ENCODE measurements around the gene PXMP4.
"Not testable (repeated sequence)": the region's sequence is repeated elsewhere in the genome, so short reads cannot be mapped to it uniquely, and the experiment has no call there.

Gene PXMP4

GRCh38 chr20:33707668-33708067, 12.4 kb downstream of the PXMP4 start:
- H3K4me3 Mint-ChIP-seq = no peak overlapping the region
- no peaks in the 10 kb centered on the region for H3K9me3 Mint-ChIP-seq
- peak overlapping the region in 1 of 2 donors; percentile 30 for H3K27ac Mint-ChIP-seq
- H3K36me3 Mint-ChIP-seq (ENCODE audit: insufficient read depth) = peaks cover 32% of the 10 kb centered on the region
- ATAC-seq (replicated peaks) (no peak), DNase-seq (no peak)
- H3K27me3 Mint-ChIP-seq = no peaks in the 10 kb centered on the region
- H3K4me1 Mint-ChIP-seq (ENCODE audit: low read depth in 2 of 2) = peaks cover 0 to 4% of the 10 kb centered on the region in 2 donors

GRCh38 chr20:33704197-33704924, 15.7 kb downstream of the PXMP4 start:
- H3K4me1 Mint-ChIP-seq (ENCODE audit: low read depth in 2 of 2) = no peaks in the 10 kb centered on the region
- H3K4me3 Mint-ChIP-seq = no peak overlapping the region
- H3K27me3 Mint-ChIP-seq = no peaks in the 10 kb centered on the region
- no peak for ATAC-seq (replicated peaks)
- DNase-seq = no peak
- H3K9me3 Mint-ChIP-seq = no peaks in the 10 kb centered on the region
- no peak overlapping the region for H3K27ac Mint-ChIP-seq
- H3K36me3 Mint-ChIP-seq (ENCODE audit: insufficient read depth) = peaks cover 13% of the 10 kb centered on the region

GRCh38 chr20:33703498-33704137, 16.5 kb downstream of the PXMP4 start:
- no peaks in the 10 kb centered on the region for H3K9me3 Mint-ChIP-seq
- H3K27me3 Mint-ChIP-seq = no peaks in the 10 kb centered on the region
- H3K27ac Mint-ChIP-seq = no peak overlapping the region
- ATAC-seq (replicated peaks) (no peak), DNase-seq (no peak)
- H3K4me3 Mint-ChIP-seq = no peak overlapping the region
- peaks cover 13% of the 10 kb centered on the region for H3K36me3 Mint-ChIP-seq (ENCODE audit: insufficient read depth)
- H3K4me1 Mint-ChIP-seq (ENCODE audit: low read depth in 2 of 2) = no peaks in the 10 kb centered on the region

- Mint-ChIP-seq H3K27me3 (no peaks in the 10 kb centered on the region), H3K4me1 (ENCODE audit: low read depth in 2 of 2) (no peaks in the 10 kb centered on the region), H3K36me3 (ENCODE audit: insufficient read depth) (peaks cover 7% of the 10 kb centered on the region), H3K4me3 (no peak overlapping the region), H3K27ac (peak overlapping the region in 1 of 2 donors; percentile 57), H3K9me3 (no peaks in the 10 kb centered on the region)
- DNase-seq = no peak
- no peak for ATAC-seq (replicated peaks)
These were observed 17.2 kb downstream of the PXMP4 start for GRCh38 chr20:33702861-33703260.

GRCh38 chr20:33701629-33702450, 18.3 kb downstream of the PXMP4 start:
- Mint-ChIP-seq H3K4me3 (no peak overlapping the region), H3K36me3 (ENCODE audit: insufficient read depth) (no peaks in the 10 kb centered on the region), H3K27me3 (no peaks in the 10 kb centered on the region), H3K4me1 (ENCODE audit: low read depth in 2 of 2) (no peaks in the 10 kb centered on the region), H3K27ac (no peak overlapping the region), H3K9me3 (no peaks in the 10 kb centered on the region)
- no peak for ATAC-seq (replicated peaks)
- no peak for DNase-seq

- not testable (repeated sequence) for H3K36me3 Mint-ChIP-seq (ENCODE audit: insufficient read depth); H3K4me3 Mint-ChIP-seq; H3K27ac Mint-ChIP-seq; ATAC-seq (replicated peaks); H3K9me3 Mint-ChIP-seq; DNase-seq; H3K27me3 Mint-ChIP-seq; H3K4me1 Mint-ChIP-seq (ENCODE audit: low read depth in 2 of 2)
These were observed 19.2 kb downstream of the PXMP4 start for GRCh38 chr20:33700696-33701441.

GRCh38 chr20:33698966-33699365, 21.1 kb downstream of the PXMP4 start:
- H3K36me3 Mint-ChIP-seq (ENCODE audit: insufficient read depth); H3K27ac Mint-ChIP-seq; H3K9me3 Mint-ChIP-seq; H3K27me3 Mint-ChIP-seq; H3K4me1 Mint-ChIP-seq (ENCODE audit: low read depth in 2 of 2); H3K4me3 Mint-ChIP-seq; ATAC-seq (replicated peaks); DNase-seq: not testable (repeated sequence)

GRCh38 chr20:33697129-33697528, 23.0 kb downstream of the PXMP4 start:
- DNase-seq = no peak
- Mint-ChIP-seq H3K36me3 (ENCODE audit: insufficient read depth) (no peaks in the 10 kb centered on the region), H3K27ac (no peak overlapping the region), H3K27me3 (no peaks in the 10 kb centered on the region), H3K4me1 (ENCODE audit: low read depth in 2 of 2) (no peaks in the 10 kb centered on the region), H3K4me3 (no peak overlapping the region), H3K9me3 (no peaks in the 10 kb centered on the region)
- no peak for ATAC-seq (replicated peaks)

- H3K36me3 Mint-ChIP-seq (ENCODE audit: insufficient read depth) = no peaks in the 10 kb centered on the region
- H3K27me3 Mint-ChIP-seq = no peaks in the 10 kb centered on the region
- H3K27ac Mint-ChIP-seq = no peak overlapping the region
- ATAC-seq (replicated peaks) (no peak), DNase-seq (no peak)
- H3K4me1 Mint-ChIP-seq (ENCODE audit: low read depth in 2 of 2) = no peaks in the 10 kb centered on the region
- H3K9me3 Mint-ChIP-seq = no peaks in the 10 kb centered on the region
- H3K4me3 Mint-ChIP-seq = no peak overlapping the region
These were observed 23.7 kb downstream of the PXMP4 start for GRCh38 chr20:33696448-33696847.

- Mint-ChIP-seq H3K27me3 (no peaks in the 10 kb centered on the region), H3K36me3 (ENCODE audit: insufficient read depth) (no peaks in the 10 kb centered on the region), H3K9me3 (no peaks in the 10 kb centered on the region), H3K4me3 (no peak overlapping the region), H3K4me1 (ENCODE audit: low read depth in 2 of 2) (peaks cover 7 to 11% of the 10 kb centered on the region in 2 donors), H3K27ac (no peak overlapping the region)
- ATAC-seq (replicated peaks) (no peak), DNase-seq (no peak)
These were observed 25.5 kb downstream of the PXMP4 start for GRCh38 chr20:33694639-33695012.

- Mint-ChIP-seq H3K4me1 (ENCODE audit: low read depth in 2 of 2) (peaks cover 8 to 11% of the 10 kb centered on the region in 2 donors), H3K27ac (no peak overlapping the region), H3K36me3 (ENCODE audit: insufficient read depth) (no peaks in the 10 kb centered on the region), H3K27me3 (no peaks in the 10 kb centered on the region), H3K9me3 (no peaks in the 10 kb centered on the region), H3K4me3 (no peak overlapping the region)
- no peak for ATAC-seq (replicated peaks)
- DNase-seq = no peak
These were observed 26.1 kb downstream of the PXMP4 start for GRCh38 chr20:33693741-33694638.

- Mint-ChIP-seq H3K27ac (no peak overlapping the region), H3K27me3 (no peaks in the 10 kb centered on the region), H3K36me3 (ENCODE audit: insufficient read depth) (no peaks in the 10 kb centered on the region), H3K4me3 (no peak overlapping the region), H3K9me3 (no peaks in the 10 kb centered on the region), H3K4me1 (ENCODE audit: low read depth in 2 of 2) (peaks cover 8 to 11% of the 10 kb centered on the region in 2 donors)
- no peak for ATAC-seq (replicated peaks)
- no peak for DNase-seq
These were observed 26.8 kb downstream of the PXMP4 start for GRCh38 chr20:33693289-33693688.

All from effector memory CD8-positive, alpha-beta T cell (primary cell).